ENCODE results near the gene TANGO6. TPM values are rescaled to one million over a fixed set of nuclear protein-coding genes. Genes with fewer than 3 reads are reported as not detected.

TANGO6 gene
- total and polyA plus RNA-seq, 2 of the 8 experiments (the other 6 are each of a cell fraction or from before 2014, with no cell fraction given), result 5.0 to 19.5 TPM

DNA sequence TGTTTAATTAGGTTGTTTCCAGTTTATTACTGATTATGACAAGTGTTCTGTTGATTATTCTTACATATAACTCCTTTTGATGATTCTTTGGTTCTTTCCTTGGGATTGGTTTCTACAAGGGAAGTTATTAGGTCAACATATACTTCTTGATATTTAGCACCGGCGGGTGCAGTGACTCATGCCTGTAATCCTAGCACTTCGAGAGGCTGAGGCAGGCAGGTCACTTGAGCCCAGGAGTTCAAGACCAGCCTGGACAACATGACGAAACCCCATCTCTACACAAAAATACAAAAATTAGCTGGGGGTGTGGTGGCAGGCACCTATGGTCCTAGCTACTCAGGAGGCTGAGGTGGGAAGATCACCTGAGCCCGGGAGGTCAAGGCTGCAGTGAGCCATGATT is 141.9 kb downstream of the TANGO6 start (continued):
- TF ChIP-seq, protein P1, sequence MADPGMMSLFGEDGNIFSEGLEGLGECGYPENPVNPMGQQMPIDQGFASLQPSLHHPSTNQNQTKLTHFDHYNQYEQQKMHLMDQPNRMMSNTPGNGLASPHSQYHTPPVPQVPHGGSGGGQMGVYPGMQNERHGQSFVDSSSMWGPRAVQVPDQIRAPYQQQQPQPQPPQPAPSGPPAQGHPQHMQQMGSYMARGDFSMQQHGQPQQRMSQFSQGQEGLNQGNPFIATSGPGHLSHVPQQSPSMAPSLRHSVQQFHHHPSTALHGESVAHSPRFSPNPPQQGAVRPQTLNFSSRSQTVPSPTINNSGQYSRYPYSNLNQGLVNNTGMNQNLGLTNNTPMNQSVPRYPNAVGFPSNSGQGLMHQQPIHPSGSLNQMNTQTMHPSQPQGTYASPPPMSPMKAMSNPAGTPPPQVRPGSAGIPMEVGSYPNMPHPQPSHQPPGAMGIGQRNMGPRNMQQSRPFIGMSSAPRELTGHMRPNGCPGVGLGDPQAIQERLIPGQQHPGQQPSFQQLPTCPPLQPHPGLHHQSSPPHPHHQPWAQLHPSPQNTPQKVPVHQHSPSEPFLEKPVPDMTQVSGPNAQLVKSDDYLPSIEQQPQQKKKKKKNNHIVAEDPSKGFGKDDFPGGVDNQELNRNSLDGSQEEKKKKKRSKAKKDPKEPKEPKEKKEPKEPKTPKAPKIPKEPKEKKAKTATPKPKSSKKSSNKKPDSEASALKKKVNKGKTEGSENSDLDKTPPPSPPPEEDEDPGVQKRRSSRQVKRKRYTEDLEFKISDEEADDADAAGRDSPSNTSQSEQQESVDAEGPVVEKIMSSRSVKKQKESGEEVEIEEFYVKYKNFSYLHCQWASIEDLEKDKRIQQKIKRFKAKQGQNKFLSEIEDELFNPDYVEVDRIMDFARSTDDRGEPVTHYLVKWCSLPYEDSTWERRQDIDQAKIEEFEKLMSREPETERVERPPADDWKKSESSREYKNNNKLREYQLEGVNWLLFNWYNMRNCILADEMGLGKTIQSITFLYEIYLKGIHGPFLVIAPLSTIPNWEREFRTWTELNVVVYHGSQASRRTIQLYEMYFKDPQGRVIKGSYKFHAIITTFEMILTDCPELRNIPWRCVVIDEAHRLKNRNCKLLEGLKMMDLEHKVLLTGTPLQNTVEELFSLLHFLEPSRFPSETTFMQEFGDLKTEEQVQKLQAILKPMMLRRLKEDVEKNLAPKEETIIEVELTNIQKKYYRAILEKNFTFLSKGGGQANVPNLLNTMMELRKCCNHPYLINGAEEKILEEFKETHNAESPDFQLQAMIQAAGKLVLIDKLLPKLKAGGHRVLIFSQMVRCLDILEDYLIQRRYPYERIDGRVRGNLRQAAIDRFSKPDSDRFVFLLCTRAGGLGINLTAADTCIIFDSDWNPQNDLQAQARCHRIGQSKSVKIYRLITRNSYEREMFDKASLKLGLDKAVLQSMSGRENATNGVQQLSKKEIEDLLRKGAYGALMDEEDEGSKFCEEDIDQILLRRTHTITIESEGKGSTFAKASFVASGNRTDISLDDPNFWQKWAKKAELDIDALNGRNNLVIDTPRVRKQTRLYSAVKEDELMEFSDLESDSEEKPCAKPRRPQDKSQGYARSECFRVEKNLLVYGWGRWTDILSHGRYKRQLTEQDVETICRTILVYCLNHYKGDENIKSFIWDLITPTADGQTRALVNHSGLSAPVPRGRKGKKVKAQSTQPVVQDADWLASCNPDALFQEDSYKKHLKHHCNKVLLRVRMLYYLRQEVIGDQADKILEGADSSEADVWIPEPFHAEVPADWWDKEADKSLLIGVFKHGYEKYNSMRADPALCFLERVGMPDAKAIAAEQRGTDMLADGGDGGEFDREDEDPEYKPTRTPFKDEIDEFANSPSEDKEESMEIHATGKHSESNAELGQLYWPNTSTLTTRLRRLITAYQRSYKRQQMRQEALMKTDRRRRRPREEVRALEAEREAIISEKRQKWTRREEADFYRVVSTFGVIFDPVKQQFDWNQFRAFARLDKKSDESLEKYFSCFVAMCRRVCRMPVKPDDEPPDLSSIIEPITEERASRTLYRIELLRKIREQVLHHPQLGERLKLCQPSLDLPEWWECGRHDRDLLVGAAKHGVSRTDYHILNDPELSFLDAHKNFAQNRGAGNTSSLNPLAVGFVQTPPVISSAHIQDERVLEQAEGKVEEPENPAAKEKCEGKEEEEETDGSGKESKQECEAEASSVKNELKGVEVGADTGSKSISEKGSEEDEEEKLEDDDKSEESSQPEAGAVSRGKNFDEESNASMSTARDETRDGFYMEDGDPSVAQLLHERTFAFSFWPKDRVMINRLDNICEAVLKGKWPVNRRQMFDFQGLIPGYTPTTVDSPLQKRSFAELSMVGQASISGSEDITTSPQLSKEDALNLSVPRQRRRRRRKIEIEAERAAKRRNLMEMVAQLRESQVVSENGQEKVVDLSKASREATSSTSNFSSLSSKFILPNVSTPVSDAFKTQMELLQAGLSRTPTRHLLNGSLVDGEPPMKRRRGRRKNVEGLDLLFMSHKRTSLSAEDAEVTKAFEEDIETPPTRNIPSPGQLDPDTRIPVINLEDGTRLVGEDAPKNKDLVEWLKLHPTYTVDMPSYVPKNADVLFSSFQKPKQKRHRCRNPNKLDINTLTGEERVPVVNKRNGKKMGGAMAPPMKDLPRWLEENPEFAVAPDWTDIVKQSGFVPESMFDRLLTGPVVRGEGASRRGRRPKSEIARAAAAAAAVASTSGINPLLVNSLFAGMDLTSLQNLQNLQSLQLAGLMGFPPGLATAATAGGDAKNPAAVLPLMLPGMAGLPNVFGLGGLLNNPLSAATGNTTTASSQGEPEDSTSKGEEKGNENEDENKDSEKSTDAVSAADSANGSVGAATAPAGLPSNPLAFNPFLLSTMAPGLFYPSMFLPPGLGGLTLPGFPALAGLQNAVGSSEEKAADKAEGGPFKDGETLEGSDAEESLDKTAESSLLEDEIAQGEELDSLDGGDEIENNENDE (IDR thresholded peaks at IDR 0.05; ENCODE audit: insufficient replicate concordance, low read length), result no peak
- TF ChIP-seq RFX5 (IDR thresholded peaks at IDR 0.05; ENCODE audit: borderline replicate concordance, low read depth, low read length) (no peak), EP300 (IDR thresholded peaks at IDR 0.05; ENCODE audit: borderline replicate concordance in 1 of 2, low read depth in 2 of 2, low read length in 2 of 2) (no peak), PHF8 (conservative IDR thresholded peaks at IDR 0.05; ENCODE audit: low read depth, low read length) (no peak)
